GM06990 (cell line): ENCODE measurements around the gene RNF167.

Source experiments
- DNase-seq: peaks from one replicate; pipeline ENCODE4 v3.0.0-alpha.2; 2011; ENCODE audit not compliant: insufficient read length; ENCODE audit errors: extremely low read depth
- H3K27me3 ChIP-seq: replicated peaks from 2 replicates; pipeline ENCODE4 v1.6.0; 2011; ENCODE audit warnings: low read length; ENCODE audit not compliant: control insufficient read depth, insufficient read depth
- H3K36me3 ChIP-seq: 2 replicates; pipeline ENCODE4 v1.5.1; 2011; ENCODE audit warnings: low read length; ENCODE audit not compliant: control insufficient read depth, insufficient read depth
- H3K4me3 ChIP-seq: replicated peaks from 2 replicates; pipeline ENCODE4 v1.5.1; 2011; ENCODE audit warnings: low read depth, mild to moderate bottlenecking, control low read depth, low read length
- TF ChIP-seq, protein P1 (sequence below): IDR thresholded peaks from 2 replicates; pipeline ENCODE4 v1.5.1; 2011; ENCODE audit warnings: low read length, control low read depth, mild to moderate bottlenecking, inconsistent platforms; ENCODE audit not compliant: insufficient read depth, poor library complexity, severe bottlenecking

Gene RNF167

DNA sequence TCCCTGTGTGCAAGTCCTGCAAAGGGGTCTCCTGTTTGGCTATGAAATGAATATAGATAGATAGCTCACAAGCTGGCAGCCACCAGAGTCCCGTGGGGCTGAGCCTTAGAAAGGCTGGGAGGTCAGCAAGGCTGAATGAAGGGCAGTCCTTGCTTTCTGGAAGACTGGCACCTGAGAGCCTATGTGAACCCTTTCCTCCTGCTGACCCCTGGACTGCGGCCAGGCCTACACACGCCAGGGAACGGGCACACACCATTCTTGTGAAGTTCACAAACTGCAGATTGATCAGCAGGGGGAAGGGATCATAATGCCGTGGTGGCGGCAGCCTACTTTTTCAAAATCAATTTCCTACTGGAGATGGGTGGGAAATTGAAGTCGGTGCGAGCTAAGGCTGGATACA, 41.7 kb upstream of the RNF167 start:
- no peak for DNase-seq
- TF ChIP-seq, protein P1, sequence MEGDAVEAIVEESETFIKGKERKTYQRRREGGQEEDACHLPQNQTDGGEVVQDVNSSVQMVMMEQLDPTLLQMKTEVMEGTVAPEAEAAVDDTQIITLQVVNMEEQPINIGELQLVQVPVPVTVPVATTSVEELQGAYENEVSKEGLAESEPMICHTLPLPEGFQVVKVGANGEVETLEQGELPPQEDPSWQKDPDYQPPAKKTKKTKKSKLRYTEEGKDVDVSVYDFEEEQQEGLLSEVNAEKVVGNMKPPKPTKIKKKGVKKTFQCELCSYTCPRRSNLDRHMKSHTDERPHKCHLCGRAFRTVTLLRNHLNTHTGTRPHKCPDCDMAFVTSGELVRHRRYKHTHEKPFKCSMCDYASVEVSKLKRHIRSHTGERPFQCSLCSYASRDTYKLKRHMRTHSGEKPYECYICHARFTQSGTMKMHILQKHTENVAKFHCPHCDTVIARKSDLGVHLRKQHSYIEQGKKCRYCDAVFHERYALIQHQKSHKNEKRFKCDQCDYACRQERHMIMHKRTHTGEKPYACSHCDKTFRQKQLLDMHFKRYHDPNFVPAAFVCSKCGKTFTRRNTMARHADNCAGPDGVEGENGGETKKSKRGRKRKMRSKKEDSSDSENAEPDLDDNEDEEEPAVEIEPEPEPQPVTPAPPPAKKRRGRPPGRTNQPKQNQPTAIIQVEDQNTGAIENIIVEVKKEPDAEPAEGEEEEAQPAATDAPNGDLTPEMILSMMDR = no peak
- H3K4me3 ChIP-seq = no peak overlapping the region
- no peaks in the 10 kb centered on the region for H3K27me3 ChIP-seq
- peaks cover 15% of the 10 kb centered on the region for H3K36me3 ChIP-seq

DNA sequence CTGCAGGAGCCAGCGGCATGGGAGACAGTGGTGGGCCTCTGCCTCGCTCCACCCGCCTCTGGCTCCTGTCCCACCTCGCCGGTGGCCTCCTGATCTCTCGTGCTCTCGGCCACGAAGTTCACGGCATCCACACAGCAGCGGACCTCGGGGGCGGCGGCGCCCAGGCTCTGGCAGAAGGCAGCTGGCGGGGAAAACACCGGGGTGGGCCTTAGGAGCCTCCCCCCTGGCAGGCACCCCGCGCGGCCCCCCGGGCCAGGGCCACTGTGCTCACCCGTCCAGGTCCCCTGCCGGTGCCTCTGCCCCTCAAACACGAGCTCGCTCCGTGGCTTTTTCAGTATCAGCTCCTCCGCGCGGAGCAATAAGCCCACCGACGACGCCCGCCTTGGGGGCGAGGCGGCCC, 41.1 kb upstream of the RNF167 start:
- Histone ChIP-seq H3K4me3 (peak overlapping the region; percentile 63), H3K36me3 (peaks cover 15% of the 10 kb centered on the region), H3K27me3 (no peaks in the 10 kb centered on the region)
- TF ChIP-seq, protein P1 = no peak
- DNase-seq = no peak

DNA sequence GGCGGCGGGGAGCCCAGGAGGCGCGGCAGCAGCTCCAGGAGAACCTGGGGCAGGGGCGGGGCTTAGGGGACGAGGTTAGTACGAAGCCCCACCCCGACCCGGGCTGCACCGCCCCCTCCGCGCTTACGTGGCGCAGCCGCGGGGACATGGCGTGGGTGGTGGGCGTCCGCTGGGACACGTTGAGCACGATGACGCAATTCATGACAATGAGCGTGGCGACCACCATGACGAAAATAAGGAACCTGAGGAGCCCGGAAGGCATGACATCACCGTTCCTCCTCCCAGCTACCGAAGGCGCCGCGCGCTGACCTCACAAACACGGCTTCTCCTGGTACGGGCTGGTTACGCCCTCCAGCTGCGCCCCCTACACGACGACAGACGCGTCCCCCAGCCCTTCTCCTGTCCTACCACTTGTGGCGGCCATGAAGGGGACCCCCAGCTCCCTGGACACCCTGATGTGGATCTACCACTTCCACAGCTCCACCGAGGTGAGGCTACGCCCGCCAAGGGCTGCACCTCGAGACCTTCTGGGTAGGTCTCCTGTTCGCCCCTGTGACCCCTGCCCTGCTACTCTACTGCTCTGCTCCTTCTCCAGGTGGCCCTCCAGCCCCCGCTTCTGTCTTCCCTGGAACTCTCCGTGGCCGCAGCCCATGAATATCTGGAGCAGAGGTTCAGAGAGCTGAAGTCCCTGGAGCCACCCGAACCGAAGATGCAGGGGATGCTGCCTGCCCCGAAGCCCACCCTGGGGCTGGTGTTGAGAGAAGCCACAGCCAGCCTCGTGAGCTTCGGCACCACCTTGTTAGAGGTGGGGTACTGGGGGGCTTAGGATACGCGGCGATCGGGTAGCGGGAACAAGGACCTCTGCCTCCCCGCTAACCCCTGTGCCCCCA, 40.5 kb upstream of the RNF167 start, which contains the start of gene C17orf107:
Gene C17orf107 (plus strand): TSS at position 196 of the 890 bp plus-strand sequence. CDS start 227 bp downstream, at position 423.
- peak; percentile 84 for DNase-seq
- Histone ChIP-seq H3K36me3 (peaks cover 12% of the 10 kb centered on the region), H3K27me3 (no peaks in the 10 kb centered on the region), H3K4me3 (peak within 1 kb of the TSS; percentile 63)
- TF ChIP-seq, protein P1 = no peak

DNA sequence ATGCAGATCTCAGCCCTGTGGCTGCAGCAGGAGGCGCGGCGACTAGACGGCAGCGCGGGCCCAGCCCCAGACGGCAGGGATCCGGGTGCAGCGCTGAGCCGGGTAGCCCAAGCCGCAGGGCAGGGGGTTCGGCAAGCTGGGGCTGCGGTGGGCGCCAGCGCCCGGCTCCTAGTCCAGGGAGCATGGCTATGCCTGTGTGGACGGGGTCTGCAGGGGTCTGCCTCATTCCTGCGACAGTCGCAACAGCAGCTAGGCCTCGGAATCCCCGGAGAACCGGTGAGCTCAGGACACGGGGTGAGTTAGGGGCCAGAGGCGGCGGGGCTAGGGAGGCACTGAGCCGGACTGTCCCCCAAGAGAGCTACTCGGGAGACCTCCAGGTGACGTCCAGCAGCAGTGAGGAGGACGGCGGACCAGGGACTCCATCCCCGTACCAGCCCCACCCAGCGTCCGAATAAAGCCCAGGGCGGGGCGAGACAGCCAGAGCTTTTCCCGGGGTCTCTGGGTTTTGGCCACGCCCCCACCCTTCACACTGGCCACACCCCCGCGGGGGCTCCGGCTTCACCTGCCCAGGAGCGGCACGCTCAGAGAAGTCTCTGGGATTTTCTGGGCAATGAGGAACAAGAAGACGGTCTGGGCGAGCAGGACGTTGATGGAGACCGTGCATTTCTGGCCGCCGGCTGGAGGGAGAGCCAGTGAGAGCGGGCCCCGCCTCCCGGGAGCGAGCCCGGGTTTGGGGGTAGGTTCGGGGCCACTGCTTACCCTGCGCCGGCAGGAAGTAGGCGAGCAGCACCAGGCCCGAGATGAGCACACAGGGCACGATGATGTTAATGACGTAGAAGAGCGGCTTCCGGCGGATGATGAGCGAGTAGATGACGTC, 39.6 kb upstream of the RNF167 start:
- peak overlapping the region; percentile 43 for H3K4me3 ChIP-seq
- peak; percentile 66 for DNase-seq
- TF ChIP-seq, protein P1 = no peak
- no peaks in the 10 kb centered on the region for H3K27me3 ChIP-seq
- peaks cover 4% of the 10 kb centered on the region for H3K36me3 ChIP-seq

DNA sequence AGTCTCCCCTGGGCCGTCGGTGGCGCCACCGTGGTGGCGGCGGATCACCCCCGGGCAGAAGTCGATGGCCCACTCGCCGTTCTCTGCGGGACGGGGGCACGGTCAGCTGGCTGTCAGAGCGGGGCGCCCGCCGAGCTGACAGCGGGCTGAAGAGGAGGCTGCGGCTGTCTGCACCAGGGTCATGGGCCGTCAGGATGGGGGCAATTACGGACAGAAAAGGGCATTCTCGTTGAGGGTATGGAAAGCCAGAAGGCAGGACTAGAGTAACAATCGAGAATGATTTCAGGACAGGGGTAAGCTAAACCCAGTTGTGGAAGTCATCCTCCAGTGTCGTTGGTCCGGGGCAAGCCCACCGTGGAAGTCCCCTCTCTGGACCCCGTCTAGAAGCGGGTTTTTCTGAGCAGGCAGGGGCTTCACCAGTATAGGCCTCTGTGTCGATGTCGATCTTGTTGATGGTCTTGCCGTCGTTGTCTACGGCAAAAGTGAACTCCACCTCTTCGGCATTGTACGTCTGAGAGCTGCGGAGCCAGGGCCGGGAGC, 38.9 kb upstream of the RNF167 start:
- Histone ChIP-seq H3K36me3 (peaks cover 2% of the 10 kb centered on the region), H3K27me3 (no peaks in the 10 kb centered on the region), H3K4me3 (peak overlapping the region; percentile 43)
- DNase-seq = no peak
- TF ChIP-seq, protein P1 = no peak
